RWPE1 (cell line): ENCODE results near the gene PRR23A.

Experiments
- CTCF ChIA-PET: fragments of 350-600 bp; sonication (Branson Sonifier 250); formaldehyde crosslinking; extraction: SDS; loops from one replicate; lab custom pipeline; 2021; lab: Yijun Ruan, JAX
- POLR2A ChIA-PET: fragments of 400-600 bp; formaldehyde crosslinking; extraction: SDS; loops from one replicate; lab custom pipeline; 2020; ENCODE audit warnings: antibody characterized with exemption; ENCODE audit not compliant: low non-redundant PET; lab: Yijun Ruan, JAX
- DNase-seq: peaks from one replicate; pipeline ENCODE4 v3.0.0; 2012; ENCODE audit warnings: low spot score
- H3K27ac ChIP-seq: fragments of 450-650 bp; 2 replicates; pipeline ENCODE4 v1.5.1; 2017
- TF ChIP-seq, protein P1 (sequence below): fragments of 450-650 bp; conservative IDR thresholded peaks from 2 replicates; pipeline ENCODE4 v1.5.1; 2017; ENCODE audit warnings: low read depth, mild to moderate bottlenecking

Gene PRR23A

DNA sequence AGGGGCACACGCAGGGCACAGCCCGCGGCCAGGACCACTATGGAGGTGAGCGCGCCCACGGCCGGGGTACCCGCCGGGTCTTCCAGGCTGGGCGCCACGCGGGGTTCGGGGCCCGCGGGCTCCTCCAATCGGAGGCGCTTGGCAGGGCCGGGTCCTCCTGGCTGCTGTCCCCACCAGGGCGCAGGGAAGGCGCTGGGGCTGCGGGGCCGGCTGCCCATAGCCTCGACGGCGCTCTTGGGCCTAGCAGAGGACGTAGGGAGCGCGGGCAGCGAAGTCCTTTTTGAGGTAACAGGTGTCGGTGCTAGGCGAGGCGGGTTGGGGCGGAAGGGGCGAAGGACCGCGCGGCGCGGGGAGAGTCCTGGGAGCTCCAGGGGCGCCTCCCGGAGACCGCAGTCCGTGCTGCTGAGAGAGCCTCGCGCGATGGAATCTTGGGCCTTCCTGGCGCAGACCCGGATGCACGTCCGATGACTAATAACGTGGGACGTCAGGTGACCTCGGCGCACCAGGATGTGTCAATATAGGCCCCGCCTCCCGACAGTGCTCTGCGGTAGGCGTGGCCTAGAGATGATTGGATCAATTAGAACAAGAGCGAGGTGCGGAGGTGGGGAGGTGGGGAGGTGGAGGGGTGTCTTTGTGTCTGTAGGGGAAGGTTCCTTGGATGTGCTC, at the start of gene PRR23A:
Gene PRR23A, minus strand, starts transcription at position 218 of the 666 bp plus-strand sequence. Its CDS starts 0 bp downstream, at position 218.
- CTCF ChIA-PET: interaction anchor here (0.6 kb wide), 1 partner anchor 38 kb away, joined by 3 read pairs; no protein-coding TSS in a partner anchor
- no peak for DNase-seq
- no peak within 1 kb of the TSS for H3K27ac ChIP-seq
- POLR2A ChIA-PET: no interaction called here
- TF ChIP-seq, protein P1, sequence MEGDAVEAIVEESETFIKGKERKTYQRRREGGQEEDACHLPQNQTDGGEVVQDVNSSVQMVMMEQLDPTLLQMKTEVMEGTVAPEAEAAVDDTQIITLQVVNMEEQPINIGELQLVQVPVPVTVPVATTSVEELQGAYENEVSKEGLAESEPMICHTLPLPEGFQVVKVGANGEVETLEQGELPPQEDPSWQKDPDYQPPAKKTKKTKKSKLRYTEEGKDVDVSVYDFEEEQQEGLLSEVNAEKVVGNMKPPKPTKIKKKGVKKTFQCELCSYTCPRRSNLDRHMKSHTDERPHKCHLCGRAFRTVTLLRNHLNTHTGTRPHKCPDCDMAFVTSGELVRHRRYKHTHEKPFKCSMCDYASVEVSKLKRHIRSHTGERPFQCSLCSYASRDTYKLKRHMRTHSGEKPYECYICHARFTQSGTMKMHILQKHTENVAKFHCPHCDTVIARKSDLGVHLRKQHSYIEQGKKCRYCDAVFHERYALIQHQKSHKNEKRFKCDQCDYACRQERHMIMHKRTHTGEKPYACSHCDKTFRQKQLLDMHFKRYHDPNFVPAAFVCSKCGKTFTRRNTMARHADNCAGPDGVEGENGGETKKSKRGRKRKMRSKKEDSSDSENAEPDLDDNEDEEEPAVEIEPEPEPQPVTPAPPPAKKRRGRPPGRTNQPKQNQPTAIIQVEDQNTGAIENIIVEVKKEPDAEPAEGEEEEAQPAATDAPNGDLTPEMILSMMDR: no peak

GRCh38 chr3:139052802-139053600, 46.9 kb upstream of the PRR23A start:
- no peak overlapping the region for H3K27ac ChIP-seq
- ChIA-PET POLR2A (no interaction called here), CTCF (no interaction called here)
- TF ChIP-seq, protein P1: no peak
- DNase-seq: no peak

DNA sequence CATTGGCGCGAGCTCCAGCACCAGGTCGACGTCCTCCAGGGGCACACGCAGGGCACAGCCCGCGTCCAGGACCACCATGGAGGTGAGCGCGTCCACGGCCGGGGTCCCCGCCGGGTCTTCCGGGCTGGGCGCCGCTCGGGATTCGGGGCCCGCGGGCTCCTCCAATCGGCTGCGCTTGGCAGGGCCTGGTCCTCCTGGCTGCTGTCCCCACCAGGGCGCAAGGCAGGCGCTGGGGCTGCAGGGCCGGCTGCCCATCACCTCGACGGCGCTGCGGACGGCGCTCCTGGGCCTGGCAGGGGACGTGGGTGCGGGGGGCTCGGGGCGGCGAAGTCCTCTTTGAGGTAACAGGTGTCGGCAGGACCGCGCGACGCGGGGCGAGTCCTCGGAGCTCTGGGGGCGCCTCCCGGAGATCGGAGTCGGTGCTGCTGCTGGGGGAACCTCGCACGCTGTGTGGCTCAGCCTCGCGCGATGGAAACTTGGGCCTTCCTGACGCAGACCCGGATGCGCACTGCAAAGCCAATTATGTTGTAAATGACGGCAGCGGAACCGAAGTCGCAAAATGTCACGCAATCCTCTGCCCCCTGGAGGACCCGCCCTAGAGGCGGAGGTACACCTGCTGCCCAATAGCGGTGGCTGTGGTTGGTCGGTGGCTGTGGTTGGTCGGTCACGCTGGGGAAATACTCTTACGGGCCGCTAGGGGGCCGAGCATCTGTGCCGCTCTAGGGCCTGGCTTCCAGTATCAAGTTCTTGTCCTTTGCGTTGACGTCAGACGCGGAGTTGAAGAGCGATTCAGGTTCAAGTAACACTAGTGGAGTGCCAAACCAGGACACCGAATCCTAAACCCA, 38.5 kb upstream of the PRR23A start, which contains the start of gene PRR23C:
Gene PRR23C, minus strand, starts transcription at position 527 of the 845 bp plus-strand sequence. Its CDS starts 272 bp downstream, at position 255.
- CTCF ChIA-PET: no interaction called here
- POLR2A ChIA-PET: no interaction called here
- no peak within 1 kb of the TSS for H3K27ac ChIP-seq
- no peak for DNase-seq
- TF ChIP-seq, protein P1: no peak

- CTCF ChIA-PET: no interaction called here
- POLR2A ChIA-PET: no interaction called here
- no peak for DNase-seq
- H3K27ac ChIP-seq: no peak overlapping the region
- TF ChIP-seq, protein P1: no peak
Observed at GRCh38 chr3:139043554-139044365, 37.7 kb upstream of the PRR23A start.

DNA sequence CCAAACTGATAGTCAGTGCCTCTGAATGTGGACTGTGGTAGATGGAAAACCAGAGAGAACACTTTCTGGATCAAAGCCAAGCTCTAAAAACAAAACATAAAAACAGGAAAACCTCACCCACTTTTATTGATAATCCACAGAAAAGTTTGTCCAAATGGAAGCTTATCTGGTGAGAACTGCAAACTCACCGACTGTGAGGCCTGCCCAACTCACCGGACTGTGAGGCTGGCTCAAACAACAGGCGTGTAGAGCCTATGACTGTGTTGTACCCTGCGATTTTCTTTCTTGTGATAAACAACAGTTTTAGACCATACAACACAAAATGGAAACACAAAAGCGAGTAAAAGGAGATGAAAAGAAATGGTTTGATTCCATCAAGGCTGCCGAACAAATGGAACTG, 31.4 kb upstream of the PRR23A start:
- TF ChIP-seq, protein P1: no peak
- ChIA-PET POLR2A (no interaction called here), CTCF (no interaction called here)
- no peak for DNase-seq
- no peak overlapping the region for H3K27ac ChIP-seq
